SK-N-SH treated with all-trans-retinoic acid at 6 μM for 48 hours (cell line): ENCODE results near the gene HINT2.

Experiments
- ARNTL ChIP-seq: fragments of 450-650 bp; formaldehyde crosslinking; IDR thresholded peaks from 2 replicates; pipeline ENCODE4 v1.5.0; 2020; ENCODE audit warnings: low read depth, mild to moderate bottlenecking, moderate library complexity, borderline replicate concordance
- ESRRG ChIP-seq: fragments of 250-450 bp; sonication (Bioruptor Pico); IDR thresholded peaks from 2 replicates; pipeline ENCODE4 v1.6.1; 2021; ENCODE audit warnings: mild to moderate bottlenecking
- GLIS3 ChIP-seq: fragments of 250-450 bp; sonication (Bioruptor Pico); IDR thresholded peaks from 2 replicates; pipeline ENCODE4 v1.5.0; 2020; ENCODE audit warnings: mild to moderate bottlenecking, moderate library complexity
- PATZ1 ChIP-seq: fragments of 250-450 bp; sonication (Bioruptor Pico); IDR thresholded peaks from 2 replicates; pipeline ENCODE4 v1.8.0; 2020; ENCODE audit warnings: mild to moderate bottlenecking, moderate library complexity, borderline replicate concordance
- POU6F1 ChIP-seq: fragments of 250-450 bp; sonication (Bioruptor Pico); IDR thresholded peaks from 2 replicates; pipeline ENCODE4 v1.8.0; 2021; ENCODE audit warnings: low read depth, mild to moderate bottlenecking, moderate library complexity, borderline replicate concordance
- TCF4 ChIP-seq: fragments of 250-450 bp; sonication (Bioruptor Pico); IDR thresholded peaks from 2 replicates; pipeline ENCODE4 v1.8.0; 2021; ENCODE audit warnings: mild to moderate bottlenecking, moderate library complexity, borderline replicate concordance
- ZFP3 ChIP-seq: fragments of 250-450 bp; sonication (Bioruptor Pico); IDR thresholded peaks from 2 replicates; pipeline ENCODE4 v1.5.0; 2020; ENCODE audit warnings: mild to moderate bottlenecking, moderate library complexity

- no peak for TF ChIP-seq TCF4 (CRISPR knock-in tag)
- TF ChIP-seq ZFP3 (CRISPR knock-in tag): no peak
- TF ChIP-seq ARNTL (CRISPR knock-in tag): no peak
- no peak for TF ChIP-seq ESRRG (CRISPR knock-in tag)
- TF ChIP-seq PATZ1 (CRISPR knock-in tag): no peak
- no peak for TF ChIP-seq POU6F1 (CRISPR knock-in tag)
- no peak for TF ChIP-seq GLIS3
These were observed 36.3 kb downstream of the HINT2 start for GRCh38 chr9:35778496-35778895.
